Lower lobe of right lung (tissue), 2 donors: ENCODE results near the gene CCDC107. TPM values are rescaled to one million over a fixed set of nuclear protein-coding genes. Genes with fewer than 3 reads are reported as not detected.

ENCODE experiments used
- ATAC-seq, 2 donors: fragments of 200-7000 bp; cut with Tn5 transposase; one replicate each; pipeline ENCODE4 v1.9.1; 2020 to 2022; ENCODE audit warnings: mild to moderate bottlenecking in 2 of 2, moderate library complexity in 2 of 2
- DNase-seq: peaks from one replicate; pipeline ENCODE4 v3.0.0-alpha.2; 2020
- H3K27ac ChIP-seq: fragments of 200-600 bp; one replicate; pipeline ENCODE4 v1.8.0; 2022
- H3K27me3 ChIP-seq: fragments of 200-600 bp; one replicate; pipeline ENCODE4 v1.8.0; 2022; ENCODE audit warnings: low read depth
- H3K36me3 ChIP-seq: fragments of 200-600 bp; one replicate; pipeline ENCODE4 v1.8.0; 2022; ENCODE audit warnings: mild to moderate bottlenecking
- H3K4me1 ChIP-seq: fragments of 200-600 bp; one replicate; pipeline ENCODE4 v1.8.0; 2022
- H3K4me3 ChIP-seq: fragments of 200-600 bp; one replicate; pipeline ENCODE4 v1.8.0; 2022; ENCODE audit warnings: mild to moderate bottlenecking
- H3K9me3 ChIP-seq: fragments of 200-600 bp; one replicate; pipeline ENCODE4 v1.8.0; 2022
- intact Hi-C: fragments of 100-400 bp; cut with DNase I; formaldehyde crosslinking; loops from one replicate; pipeline ENCODE4 v1.11.0; 2022
- total RNA-seq: library from RNA; stranded (reverse); fragmentation: NEBNext Ultra II Directional; extraction: Animal tissue kit (Norgen Biotek cat#: 25700); gene quantifications from one replicate; pipeline ENCODE4 v1.2.1, GENCODE V29; 2021
- TF ChIP-seq, protein P1 (sequence below): fragments of 200-600 bp; IDR thresholded peaks from one replicate; pipeline ENCODE4 v1.8.0; 2022; ENCODE audit warnings: antibody characterized with exemption, mild to moderate bottlenecking
- donor health status: DM: no; HTN: yes; CAD: no; lungs with severe emphysema.

CCDC107 gene
- total RNA-seq, 1 donor from 2014 or later, result 28.9 TPM

DNA sequence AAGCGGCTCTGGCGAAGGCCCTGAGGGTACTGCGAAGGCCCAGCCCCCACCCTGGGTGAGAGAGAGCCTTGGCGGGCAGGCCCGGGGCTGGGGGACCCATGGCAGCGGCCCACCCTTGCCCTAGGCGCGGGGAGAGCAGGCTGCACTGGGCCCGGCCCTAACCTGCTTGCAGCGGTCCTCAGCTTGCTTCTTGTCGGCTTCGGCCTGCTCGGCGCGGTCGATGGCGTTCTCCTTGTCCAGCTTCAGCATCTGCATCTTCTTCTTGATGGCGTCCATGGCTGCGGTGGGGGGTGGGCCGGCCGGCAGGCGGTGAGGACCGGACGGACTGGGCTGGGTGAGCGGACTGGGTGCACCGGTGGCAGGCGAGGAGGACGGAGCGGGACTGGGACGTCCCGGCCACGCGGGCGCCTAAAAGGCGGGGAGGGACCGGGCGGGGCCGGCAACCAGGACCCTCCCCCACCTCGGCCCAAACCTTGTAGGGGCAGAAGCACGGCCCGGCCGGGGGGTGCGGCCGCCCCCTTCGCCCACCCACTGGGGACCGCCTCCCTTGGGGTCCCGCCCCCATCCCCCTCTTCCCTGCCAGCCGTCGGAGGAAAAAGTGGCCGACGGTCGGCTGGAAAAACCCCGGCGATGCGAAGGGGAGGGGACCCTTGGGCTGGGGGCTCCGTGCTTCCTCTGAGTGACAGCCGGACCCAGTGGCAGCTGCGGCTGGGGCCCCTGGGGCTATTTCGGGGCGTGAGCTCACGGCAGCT, 31.6 kb downstream of the CCDC107 start, which contains the start of gene TPM2:
TPM2 (minus strand) TSS at position 384 of the 752 bp plus-strand sequence; CDS start at position 276, 108 bp downstream.
- Histone ChIP-seq H3K27me3 (no peaks in the 10 kb centered on the region), H3K9me3 (no peaks in the 10 kb centered on the region), H3K4me3 (peak within 1 kb of the TSS; percentile 73), H3K27ac (peak within 1 kb of the TSS; percentile 80), H3K4me1 (peaks cover 13% of the 10 kb centered on the region), H3K36me3 (peaks cover 10% of the 10 kb centered on the region)
- intact Hi-C loops, result no loop called here
- TF ChIP-seq, protein P1, sequence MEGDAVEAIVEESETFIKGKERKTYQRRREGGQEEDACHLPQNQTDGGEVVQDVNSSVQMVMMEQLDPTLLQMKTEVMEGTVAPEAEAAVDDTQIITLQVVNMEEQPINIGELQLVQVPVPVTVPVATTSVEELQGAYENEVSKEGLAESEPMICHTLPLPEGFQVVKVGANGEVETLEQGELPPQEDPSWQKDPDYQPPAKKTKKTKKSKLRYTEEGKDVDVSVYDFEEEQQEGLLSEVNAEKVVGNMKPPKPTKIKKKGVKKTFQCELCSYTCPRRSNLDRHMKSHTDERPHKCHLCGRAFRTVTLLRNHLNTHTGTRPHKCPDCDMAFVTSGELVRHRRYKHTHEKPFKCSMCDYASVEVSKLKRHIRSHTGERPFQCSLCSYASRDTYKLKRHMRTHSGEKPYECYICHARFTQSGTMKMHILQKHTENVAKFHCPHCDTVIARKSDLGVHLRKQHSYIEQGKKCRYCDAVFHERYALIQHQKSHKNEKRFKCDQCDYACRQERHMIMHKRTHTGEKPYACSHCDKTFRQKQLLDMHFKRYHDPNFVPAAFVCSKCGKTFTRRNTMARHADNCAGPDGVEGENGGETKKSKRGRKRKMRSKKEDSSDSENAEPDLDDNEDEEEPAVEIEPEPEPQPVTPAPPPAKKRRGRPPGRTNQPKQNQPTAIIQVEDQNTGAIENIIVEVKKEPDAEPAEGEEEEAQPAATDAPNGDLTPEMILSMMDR, result no peak
- peak; percentile 57 to 69 for ATAC-seq
- peak; percentile 56 for DNase-seq

DNA sequence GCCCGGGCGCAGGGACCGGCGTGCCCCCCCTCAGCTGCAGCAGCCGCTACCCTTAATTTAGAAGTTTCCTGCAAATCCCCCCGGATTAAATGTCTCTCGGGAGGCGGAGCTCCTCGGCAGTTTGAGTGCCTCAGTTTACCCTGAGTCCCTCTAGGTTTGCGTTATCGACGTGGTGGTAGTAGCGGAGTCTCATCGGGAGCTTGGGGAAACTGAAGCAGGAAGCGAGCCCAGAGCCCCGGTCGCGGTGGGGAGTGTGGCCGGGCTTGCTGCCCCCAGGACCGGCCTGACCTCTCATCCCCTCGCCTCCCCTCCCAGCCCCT, 32.2 kb downstream of the CCDC107 start:
- ATAC-seq, result no peak
- Histone ChIP-seq H3K9me3 (no peaks in the 10 kb centered on the region), H3K36me3 (peaks cover 5% of the 10 kb centered on the region), H3K4me1 (peaks cover 13% of the 10 kb centered on the region), H3K27ac (peak overlapping the region; percentile 80), H3K4me3 (peak overlapping the region; percentile 73), H3K27me3 (no peaks in the 10 kb centered on the region)
- no peak for DNase-seq
- TF ChIP-seq, protein P1, result no peak
- intact Hi-C loops, result no loop called here

DNA sequence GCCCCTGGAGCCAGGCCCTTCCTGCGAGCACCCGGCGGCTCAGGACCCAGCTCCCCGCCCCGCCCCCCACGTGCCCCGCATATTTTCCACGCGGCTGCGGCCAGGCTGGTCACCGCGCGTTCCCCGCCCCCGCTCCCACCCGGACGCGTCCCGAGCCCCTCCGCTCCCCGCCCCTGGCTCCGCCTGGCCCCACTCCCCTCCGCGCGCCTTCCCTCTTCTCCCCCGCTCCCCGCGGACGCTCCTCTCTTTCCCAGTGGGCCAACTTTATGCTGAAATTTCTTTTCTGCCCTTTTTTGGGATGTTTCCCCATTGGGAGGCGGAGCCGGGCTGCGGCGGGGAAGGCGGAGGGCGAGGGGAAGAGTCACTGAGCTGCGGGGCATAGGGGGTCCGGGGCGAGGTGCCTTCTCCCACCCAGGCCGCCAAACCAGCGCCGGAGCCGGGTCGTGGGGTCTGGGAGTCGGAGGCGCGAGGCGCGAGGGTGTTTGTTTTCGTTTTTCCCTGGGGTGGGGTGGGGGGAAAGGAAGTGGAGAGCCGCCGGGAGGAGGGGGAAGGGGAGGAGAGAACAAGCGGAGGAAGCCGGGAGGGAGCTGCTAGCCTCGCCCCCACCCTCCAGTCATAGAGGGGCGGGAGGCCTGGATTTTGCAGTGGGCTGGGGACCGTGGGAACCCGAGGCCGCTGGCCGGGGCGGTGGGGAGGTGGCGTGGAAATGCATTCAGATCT, 32.7 kb downstream of the CCDC107 start:
- Histone ChIP-seq H3K27ac (peak overlapping the region; percentile 80), H3K4me3 (peak overlapping the region; percentile 73), H3K27me3 (no peaks in the 10 kb centered on the region), H3K9me3 (no peaks in the 10 kb centered on the region), H3K4me1 (peaks cover 16% of the 10 kb centered on the region), H3K36me3 (peaks cover 2% of the 10 kb centered on the region)
- intact Hi-C loops, result no loop called here
- peak; percentile 79 for ATAC-seq
- TF ChIP-seq, protein P1, result no peak
- peak; percentile 77 for DNase-seq

DNA sequence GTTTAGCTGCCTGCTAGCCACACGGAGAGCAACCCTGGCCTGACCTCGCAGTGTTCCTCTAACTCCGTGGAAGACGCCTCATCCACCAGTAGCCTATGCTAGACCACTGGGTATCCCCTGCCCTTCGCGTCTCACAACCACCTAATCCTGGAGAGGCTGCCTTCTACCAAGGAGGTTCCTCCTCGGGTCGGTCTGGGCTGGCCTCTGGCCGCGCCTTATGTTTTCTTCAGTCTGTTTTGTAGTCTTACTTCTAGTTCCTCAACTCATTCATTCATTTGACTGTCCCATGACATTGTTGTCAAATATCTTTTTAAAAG, 33.2 kb downstream of the CCDC107 start:
- DNase-seq (no peak), ATAC-seq (peak in 1 of 2 donors; percentile 46)
- TF ChIP-seq, protein P1, result no peak
- peaks cover 7% of the 10 kb centered on the region for H3K36me3 ChIP-seq
- peak overlapping the region; percentile 80 for H3K27ac ChIP-seq
- H3K4me3 ChIP-seq, result peak overlapping the region; percentile 73
- peaks cover 19% of the 10 kb centered on the region for H3K4me1 ChIP-seq
- intact Hi-C loops, result no loop called here
- no peaks in the 10 kb centered on the region for H3K9me3 ChIP-seq
- H3K27me3 ChIP-seq, result no peaks in the 10 kb centered on the region

DNA sequence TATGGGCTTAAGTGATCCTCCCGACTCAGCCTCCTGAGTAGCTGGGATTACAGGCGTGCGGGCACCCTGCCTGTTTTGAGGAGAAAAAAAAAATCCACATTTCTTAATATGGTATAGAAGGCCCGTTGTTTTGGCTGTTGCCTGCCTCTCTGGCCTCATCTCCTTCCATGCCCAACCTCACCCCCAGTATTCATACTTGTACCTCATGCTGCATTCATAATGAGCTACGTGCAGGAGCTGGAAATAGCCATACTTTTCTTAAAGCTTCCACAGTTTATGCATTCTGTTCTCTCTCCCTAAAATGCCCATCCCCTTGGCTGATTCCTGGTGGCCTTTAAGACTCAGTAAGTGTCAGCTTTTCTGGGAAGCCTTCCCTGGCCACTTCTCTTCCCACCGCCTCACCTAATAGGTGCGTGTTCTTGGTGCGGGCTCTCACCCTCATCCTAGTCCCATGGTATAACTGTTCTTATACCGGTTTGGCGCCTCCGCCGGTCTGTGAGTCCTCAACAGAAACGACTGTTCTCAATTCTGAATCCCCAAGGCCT, 33.7 kb downstream of the CCDC107 start:
- intact Hi-C loops, result no loop called here
- ATAC-seq (no peak), DNase-seq (no peak)
- Histone ChIP-seq H3K36me3 (peaks cover 13% of the 10 kb centered on the region), H3K27ac (peak overlapping the region; percentile 80), H3K4me1 (peaks cover 25% of the 10 kb centered on the region), H3K4me3 (peak overlapping the region; percentile 73), H3K27me3 (no peaks in the 10 kb centered on the region), H3K9me3 (no peaks in the 10 kb centered on the region)
- TF ChIP-seq, protein P1, result no peak
